Right lobe of liver (tissue), 6 donors: ENCODE measurements around the gene APMAP. TPM values are rescaled to one million over a fixed set of nuclear protein-coding genes. Genes with fewer than 3 reads are reported as not detected.

ENCODE experiments used
- ATAC-seq, 4 donors: fragments of 200-7000 bp; cut with Tn5 transposase; one replicate each; pipeline ENCODE4 v1.9.1; 2020; ENCODE audit warnings: mild to moderate bottlenecking in 4 of 4, moderate library complexity in 4 of 4
- DNase-seq, 3 donors: peaks; one replicate each; pipeline ENCODE4 v3.0.0-alpha.2; 2020
- H3K27ac ChIP-seq, 3 donors: fragments of 200-600 bp; one replicate each; pipeline ENCODE4 v1.8.0; 2022
- H3K27me3 ChIP-seq, 2 donors: fragments of 200-600 bp; one replicate each; pipeline ENCODE4 v1.8.0; 2022
- H3K36me3 ChIP-seq, 4 donors: fragments of 200-600 bp; sonication (generic) in 1 of 4; one replicate each; pipeline versions ENCODE4 v1.5.1 to v1.8.0; 2017 to 2022; ENCODE audit warnings: control low read depth in 1 of 4
- H3K4me1 ChIP-seq, 4 donors: fragments of 200-600 bp; sonication (generic) in 1 of 4; one replicate each; pipeline versions ENCODE4 v1.5.1 to v1.8.0; 2017 to 2022; ENCODE audit warnings: control low read depth in 1 of 4
- H3K4me3 ChIP-seq, 3 donors: fragments of 200-600 bp; one replicate each; pipeline ENCODE4 v1.8.0; 2022
- H3K9me3 ChIP-seq, 4 donors: fragments of 200-600 bp; sonication (generic) in 1 of 4; one replicate each; pipeline versions ENCODE4 v1.5.1 to v1.8.0; 2017 to 2022; ENCODE audit warnings: control low read depth in 1 of 4
- POLR2A ChIP-seq: fragments of 450-650 bp; IDR thresholded peaks from one replicate; pipeline ENCODE4 v1.6.1; 2017; ENCODE audit warnings: antibody characterized with exemption, mild to moderate bottlenecking
- WGBS: methylation state at CpG from one replicate; pipeline ENCODE4 v1.1.6; 2018; ENCODE audit warnings: low coverage, low lambda C conversion rate; ENCODE audit not compliant: insufficient coverage; ENCODE audit errors: missing lambda C conversion rate; 5-methylcytosine and 5-hydroxymethylcytosine counted together
- intact Hi-C, 2 donors: fragments of 100-400 bp; cut with DNase I; formaldehyde crosslinking; loops; one replicate each; pipeline versions ENCODE4 v1.11.2 to v1.14.1; 2022
- total RNA-seq, 6 experiments: library from RNA; depleted of rRNA in 2 of 6; stranded (reverse); fragments of >200 nt in 2 of 6; fragmentation: NEBNext Ultra II Directional in 3 of 6; extraction: Animal tissue kit (Norgen Biotek cat#: 25700) in 3 of 6; gene quantifications; one replicate each; pipeline versions ENCODE4 v1.1.0 to v1.2.4, GENCODE V29; 2016 to 2023
- TF ChIP-seq, protein P1 (sequence below), 4 donors: fragments of 200-600 bp in 3 of 4; fragments of 450-650 bp in 1 of 4; IDR thresholded peaks; one replicate each; pipeline versions ENCODE4 v1.5.1 to v1.8.0; 2016 to 2022; ENCODE audit warnings: antibody characterized with exemption in 4 of 4, mild to moderate bottlenecking in 2 of 4
- donor health status: DM: no; HTN: yes; CAD: no.
- donor health status: DM: no; HTN: no; CAD: no.
- donor health status: DM: no; HTN: no; CAD: no.
- donor health status: DM: no; HTN: yes; CAD: no.
- donor health status: DM: no; HTN: yes; CAD: no.

Gene APMAP
- total RNA-seq, 6 experiments from 2014 or later, result 130 to 210 (median 140) TPM

DNA sequence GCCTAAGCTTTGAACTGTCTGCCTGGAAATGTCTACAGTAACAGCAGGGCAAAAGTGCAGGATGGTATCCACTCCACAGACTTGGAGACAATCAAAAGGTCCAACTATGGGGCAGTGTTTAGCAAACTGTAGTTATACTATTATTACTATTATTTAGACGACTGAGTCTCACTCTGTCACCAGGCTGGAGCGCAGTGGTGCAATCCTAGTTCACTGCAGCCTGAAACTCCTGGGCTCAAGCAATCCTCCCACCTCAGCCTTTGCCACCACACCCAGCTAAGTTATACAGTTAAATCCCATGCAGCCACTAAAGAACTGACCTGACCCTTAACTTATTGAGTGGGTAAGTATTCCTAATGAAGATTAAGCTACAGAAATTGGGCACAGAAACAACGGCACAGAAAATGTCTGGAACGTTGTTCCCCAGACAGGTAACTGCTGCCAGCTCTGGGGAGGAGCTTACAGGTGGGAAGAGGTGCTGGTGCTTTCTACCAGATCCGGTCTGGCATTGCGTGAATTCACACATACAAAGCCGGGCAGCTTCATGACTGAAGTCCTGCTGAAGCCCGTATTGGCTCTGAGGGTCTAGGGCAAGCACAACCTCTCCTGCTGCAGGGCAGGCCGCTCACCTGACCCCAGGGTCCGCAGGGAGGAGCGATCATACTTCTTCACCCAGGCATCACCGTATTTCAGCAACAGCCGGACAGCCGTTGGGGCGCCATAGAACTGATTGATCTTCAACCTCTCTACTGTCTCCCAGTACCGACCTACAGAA is 27.0 kb upstream of the APMAP start:
- Histone ChIP-seq H3K27me3 (no peaks in the 10 kb centered on the region), H3K4me3 (no peak overlapping the region), H3K9me3 (no peaks in the 10 kb centered on the region), H3K27ac (no peak overlapping the region), H3K36me3 (no peaks in the 10 kb centered on the region), H3K4me1 (peaks cover 0 to 8% (median 1%) of the 10 kb centered on the region in 4 donors)
- intact Hi-C loops, result no loop called here
- DNase-seq (peak in 2 of 3 donors; percentile 2 to 36), ATAC-seq (no peak)
- no peak for TF ChIP-seq POLR2A
- TF ChIP-seq, protein P1, sequence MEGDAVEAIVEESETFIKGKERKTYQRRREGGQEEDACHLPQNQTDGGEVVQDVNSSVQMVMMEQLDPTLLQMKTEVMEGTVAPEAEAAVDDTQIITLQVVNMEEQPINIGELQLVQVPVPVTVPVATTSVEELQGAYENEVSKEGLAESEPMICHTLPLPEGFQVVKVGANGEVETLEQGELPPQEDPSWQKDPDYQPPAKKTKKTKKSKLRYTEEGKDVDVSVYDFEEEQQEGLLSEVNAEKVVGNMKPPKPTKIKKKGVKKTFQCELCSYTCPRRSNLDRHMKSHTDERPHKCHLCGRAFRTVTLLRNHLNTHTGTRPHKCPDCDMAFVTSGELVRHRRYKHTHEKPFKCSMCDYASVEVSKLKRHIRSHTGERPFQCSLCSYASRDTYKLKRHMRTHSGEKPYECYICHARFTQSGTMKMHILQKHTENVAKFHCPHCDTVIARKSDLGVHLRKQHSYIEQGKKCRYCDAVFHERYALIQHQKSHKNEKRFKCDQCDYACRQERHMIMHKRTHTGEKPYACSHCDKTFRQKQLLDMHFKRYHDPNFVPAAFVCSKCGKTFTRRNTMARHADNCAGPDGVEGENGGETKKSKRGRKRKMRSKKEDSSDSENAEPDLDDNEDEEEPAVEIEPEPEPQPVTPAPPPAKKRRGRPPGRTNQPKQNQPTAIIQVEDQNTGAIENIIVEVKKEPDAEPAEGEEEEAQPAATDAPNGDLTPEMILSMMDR (IDR thresholded peaks at IDR 0.05), result no peak
- 86% methylated on average over 4 of the region's 16 CpGs for WGBS

DNA sequence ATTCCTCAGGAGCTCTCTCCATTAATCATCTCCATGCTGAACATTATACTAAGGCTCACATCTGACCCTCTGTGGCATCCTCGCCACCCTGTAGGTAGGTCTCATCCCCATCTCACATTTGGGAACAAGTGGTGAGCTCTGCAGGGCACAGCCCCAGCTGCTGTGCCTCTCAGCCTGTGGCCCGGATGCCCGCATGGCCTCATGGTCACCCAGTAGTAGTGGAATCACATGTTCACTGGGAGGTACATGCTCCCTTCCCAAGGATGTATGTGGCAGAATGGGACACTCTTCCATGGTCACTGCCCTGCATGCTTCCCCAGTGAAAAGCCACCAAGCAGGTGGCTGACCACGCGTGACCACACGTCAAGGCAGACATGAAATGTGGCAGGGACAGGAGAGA is 26.3 kb upstream of the APMAP start:
- Histone ChIP-seq H3K36me3 (no peaks in the 10 kb centered on the region), H3K4me1 (peaks cover 0 to 8% (median 1%) of the 10 kb centered on the region in 4 donors), H3K9me3 (no peaks in the 10 kb centered on the region), H3K4me3 (no peak overlapping the region), H3K27me3 (no peaks in the 10 kb centered on the region), H3K27ac (no peak overlapping the region)
- DNase-seq (peak in 1 of 3 donors; percentile 28), ATAC-seq (no peak)
- 86% methylated on average over 1 of the region's 6 CpGs for WGBS
- TF ChIP-seq, protein P1 (IDR thresholded peaks at IDR 0.05), result no peak
- TF ChIP-seq POLR2A, result no peak
- intact Hi-C loops, result no loop called here

DNA sequence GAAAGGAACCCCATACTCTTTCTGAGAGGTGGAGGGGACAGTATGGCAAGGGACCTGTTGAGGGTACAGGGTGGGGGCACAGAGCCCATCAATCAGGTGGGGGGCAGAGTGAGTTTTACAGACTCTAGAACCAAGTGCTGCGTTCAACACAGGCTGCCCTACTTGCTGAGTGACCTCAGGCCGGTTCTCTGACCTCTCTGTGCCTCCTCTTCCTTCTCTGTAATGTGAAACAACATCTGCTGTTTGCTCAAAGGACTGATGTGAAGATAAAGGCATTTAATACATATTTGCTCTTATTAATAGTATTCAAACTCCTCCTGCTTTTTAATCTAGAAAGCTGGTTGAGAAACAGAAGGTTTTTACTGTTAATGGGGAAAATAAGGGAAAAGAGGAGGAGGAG is 25.9 kb upstream of the APMAP start:
- H3K36me3 ChIP-seq, result no peaks in the 10 kb centered on the region
- peaks cover 0 to 8% (median 1%) of the 10 kb centered on the region in 4 donors for H3K4me1 ChIP-seq
- 80% methylated on average over 1 of the region's 2 CpGs for WGBS
- H3K27ac ChIP-seq, result no peak overlapping the region
- no peak for ATAC-seq
- H3K27me3 ChIP-seq, result no peaks in the 10 kb centered on the region
- H3K9me3 ChIP-seq, result no peaks in the 10 kb centered on the region
- peak in 1 of 3 donors; percentile 21 for DNase-seq
- intact Hi-C loops, result no loop called here
- no peak overlapping the region for H3K4me3 ChIP-seq
- no peak for TF ChIP-seq POLR2A
- TF ChIP-seq, protein P1 (IDR thresholded peaks at IDR 0.05), result no peak

DNA sequence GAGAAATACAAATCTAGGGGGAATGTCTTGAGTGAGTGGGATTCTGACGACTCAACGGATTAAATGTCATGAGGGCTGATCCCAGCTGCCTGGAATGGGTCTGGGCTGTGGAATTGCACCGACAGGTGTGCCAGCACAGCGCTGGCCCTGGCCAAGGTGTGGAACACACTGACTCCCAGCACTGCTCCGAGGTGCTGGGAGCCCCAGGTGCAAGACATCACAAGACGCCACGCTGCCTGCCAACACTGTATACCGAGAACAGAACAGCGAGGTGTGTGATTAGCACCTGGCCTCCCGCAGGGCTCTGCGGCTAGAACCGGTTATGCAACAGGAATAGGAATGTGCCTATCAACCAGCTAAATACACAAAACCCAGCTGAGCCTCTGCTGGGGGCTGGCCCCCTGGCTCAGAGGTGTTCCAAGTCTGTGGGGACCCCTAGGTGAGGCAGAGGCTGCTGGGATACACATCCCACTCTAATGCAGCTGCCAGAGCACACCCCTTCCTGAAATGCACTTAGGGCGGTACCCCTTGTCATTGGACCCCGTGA is 24.8 kb upstream of the APMAP start:
- WGBS, result 0% methylated on average over 2 of the region's 14 CpGs
- intact Hi-C loops, result no loop called here

More for the DNA sequence above, 24.8 kb upstream of the APMAP start:
- DNase-seq, result peak in 2 of 3 donors; percentile 46 to 63
- peak; percentile 73 to 89 (median 82) for ATAC-seq
- Histone ChIP-seq H3K9me3 (no peaks in the 10 kb centered on the region), H3K4me1 (peaks cover 0 to 15% (median 2%) of the 10 kb centered on the region in 4 donors), H3K27ac (no peak overlapping the region), H3K27me3 (no peaks in the 10 kb centered on the region), H3K4me3 (no peak overlapping the region), H3K36me3 (no peaks in the 10 kb centered on the region)
- TF ChIP-seq POLR2A, result no peak
- TF ChIP-seq, protein P1 (IDR thresholded peaks at IDR 0.05), result no peak
